HL-60 (cell line): ENCODE measurements around the gene HRH1.

Experiments
- DNase-seq, 2 experiments: peaks; one replicate each; pipeline ENCODE4 v3.0.0-alpha.2; 2010 to 2020; ENCODE audit warnings: low read depth in 1 of 2, low spot score in 1 of 2
- H3K27ac ChIP-seq: fragments of 250-450 bp; sonication (Bioruptor Pico); replicated peaks from 2 replicates; pipeline ENCODE4 v1.5.1; 2020; ENCODE audit warnings: mild to moderate bottlenecking, moderate library complexity
- H3K27me3 ChIP-seq: fragments of 250-450 bp; sonication (Bioruptor Pico); 2 replicates; pipeline ENCODE4 v1.5.1; 2021; ENCODE audit warnings: mild to moderate bottlenecking, moderate library complexity; ENCODE audit not compliant: insufficient read depth, poor library complexity, severe bottlenecking
- H3K4me3 ChIP-seq: replicated peaks from 2 replicates; pipeline ENCODE4 v1.5.1; 2011; ENCODE audit warnings: mild to moderate bottlenecking, control low read depth, low read length; ENCODE audit not compliant: insufficient read depth
- CTCF ChIP-seq: IDR thresholded peaks from one replicate; pipeline ENCODE4 v1.5.1; 2011; ENCODE audit warnings: low read length, control low read depth, inconsistent platforms; ENCODE audit not compliant: insufficient read depth
- GABPA ChIP-seq: IDR thresholded peaks from 2 replicates; pipeline ENCODE4 v1.6.1; 2012; ENCODE audit warnings: low read depth
- POLR2AphosphoS5 ChIP-seq: IDR thresholded peaks from 2 replicates; pipeline ENCODE4 v1.6.1; 2012; ENCODE audit warnings: low read depth
- SPI1 ChIP-seq: IDR thresholded peaks from 2 replicates; pipeline ENCODE4 v1.6.1; 2012; ENCODE audit warnings: low read depth, mild to moderate bottlenecking, borderline replicate concordance
- TF ChIP-seq, protein P1 (sequence below): IDR thresholded peaks from 2 replicates; pipeline ENCODE4 v1.6.1; 2012; ENCODE audit warnings: low read depth; ENCODE audit not compliant: insufficient replicate concordance

Gene HRH1

GRCh38 chr3:11300970-11301369 is 146.7 kb downstream of the HRH1 start:
- no peak overlapping the region for H3K4me3 ChIP-seq
- H3K27ac ChIP-seq, result no peak overlapping the region
- no peaks in the 10 kb centered on the region for H3K27me3 ChIP-seq
- no peak for TF ChIP-seq POLR2AphosphoS5
- TF ChIP-seq CTCF, result no peak
- TF ChIP-seq SPI1, result no peak
- TF ChIP-seq, protein P1, sequence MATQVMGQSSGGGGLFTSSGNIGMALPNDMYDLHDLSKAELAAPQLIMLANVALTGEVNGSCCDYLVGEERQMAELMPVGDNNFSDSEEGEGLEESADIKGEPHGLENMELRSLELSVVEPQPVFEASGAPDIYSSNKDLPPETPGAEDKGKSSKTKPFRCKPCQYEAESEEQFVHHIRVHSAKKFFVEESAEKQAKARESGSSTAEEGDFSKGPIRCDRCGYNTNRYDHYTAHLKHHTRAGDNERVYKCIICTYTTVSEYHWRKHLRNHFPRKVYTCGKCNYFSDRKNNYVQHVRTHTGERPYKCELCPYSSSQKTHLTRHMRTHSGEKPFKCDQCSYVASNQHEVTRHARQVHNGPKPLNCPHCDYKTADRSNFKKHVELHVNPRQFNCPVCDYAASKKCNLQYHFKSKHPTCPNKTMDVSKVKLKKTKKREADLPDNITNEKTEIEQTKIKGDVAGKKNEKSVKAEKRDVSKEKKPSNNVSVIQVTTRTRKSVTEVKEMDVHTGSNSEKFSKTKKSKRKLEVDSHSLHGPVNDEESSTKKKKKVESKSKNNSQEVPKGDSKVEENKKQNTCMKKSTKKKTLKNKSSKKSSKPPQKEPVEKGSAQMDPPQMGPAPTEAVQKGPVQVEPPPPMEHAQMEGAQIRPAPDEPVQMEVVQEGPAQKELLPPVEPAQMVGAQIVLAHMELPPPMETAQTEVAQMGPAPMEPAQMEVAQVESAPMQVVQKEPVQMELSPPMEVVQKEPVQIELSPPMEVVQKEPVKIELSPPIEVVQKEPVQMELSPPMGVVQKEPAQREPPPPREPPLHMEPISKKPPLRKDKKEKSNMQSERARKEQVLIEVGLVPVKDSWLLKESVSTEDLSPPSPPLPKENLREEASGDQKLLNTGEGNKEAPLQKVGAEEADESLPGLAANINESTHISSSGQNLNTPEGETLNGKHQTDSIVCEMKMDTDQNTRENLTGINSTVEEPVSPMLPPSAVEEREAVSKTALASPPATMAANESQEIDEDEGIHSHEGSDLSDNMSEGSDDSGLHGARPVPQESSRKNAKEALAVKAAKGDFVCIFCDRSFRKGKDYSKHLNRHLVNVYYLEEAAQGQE, result no peak
- no peak for TF ChIP-seq GABPA
- no peak for DNase-seq

- DNase-seq, result no peak
- Histone ChIP-seq H3K4me3 (no peak overlapping the region), H3K27ac (no peak overlapping the region), H3K27me3 (no peaks in the 10 kb centered on the region)
- TF ChIP-seq GABPA (no peak), POLR2AphosphoS5 (no peak)
- TF ChIP-seq, protein P1, result no peak
Observed at GRCh38 chr3:11302444-11302843, 148.2 kb downstream of the HRH1 start.

GRCh38 chr3:11304175-11304574 is 149.9 kb downstream of the HRH1 start:
- TF ChIP-seq CTCF, result no peak
- TF ChIP-seq, protein P1, result no peak
- no peak for TF ChIP-seq GABPA
- TF ChIP-seq POLR2AphosphoS5, result no peak; the same call in 1 of the 2 replicates
- TF ChIP-seq SPI1, result no peak
- DNase-seq, result no peak
- Histone ChIP-seq H3K27ac (no peak overlapping the region; the same call in 1 of the 2 replicates), H3K4me3 (no peak overlapping the region), H3K27me3 (no peaks in the 10 kb centered on the region)

GRCh38 chr3:11305509-11305908 is 151.2 kb downstream of the HRH1 start:
- H3K4me3 ChIP-seq, result no peak overlapping the region
- 0 out of 2 replicates have a peak overlapping the region, but pooled peaks have one; percentile 7 for H3K27ac ChIP-seq
- H3K27me3 ChIP-seq, result no peaks in the 10 kb centered on the region
- TF ChIP-seq GABPA (no peak), POLR2AphosphoS5 (no peak), CTCF (no peak), SPI1 (no peak)
- TF ChIP-seq, protein P1, result no peak
- DNase-seq, result no peak
